ENCODE data around the gene MAPKAPK3. TPM values are rescaled to one million over a fixed set of nuclear protein-coding genes. Genes with fewer than 3 reads are reported as not detected.

The MAPKAPK3 gene
- total RNA-seq, result 430 TPM
- long read RNA-seq, transcript MAPKAPK3-208 (11 exons, 2,563 nt), result minor isoform, 555 of 2,109 reads
- long read RNA-seq, transcript MAPKAPK3-201 (11 exons, 2,500 nt), result major isoform, 944 of 2,109 reads
- long read RNA-seq, partial matches to known transcripts, result 532 of 2,109 reads
- long read RNA-seq, other reads (novel, unspliced or antisense), result 75 of 2,109 reads

GRCh38 chr3:50617096-50617791 is at the start of gene MAPKAPK3:
TSS of gene MAPKAPK3 (plus strand) at chr3:50617151. CDS start at chr3:50617566, 415 bp downstream.
- DNase-seq (peak; percentile 76), ATAC-seq (ENCODE audit: poor library complexity) (peak; percentile 21)
- intact Hi-C loops (cut with DNase I), result loop anchor here (2.0 to 5.0 kb wide), 3 partner anchors 36 to 770 kb away; partner anchors contain the start of gene MANF

GRCh38 chr3:50567386-50568167 is 49.4 kb upstream of the MAPKAPK3 start, which contains the start of gene C3orf18:
TSS of gene C3orf18 (minus strand) at chr3:50567747. CDS start at chr3:50565699, 2,048 bp downstream.
- ATAC-seq (ENCODE audit: poor library complexity), result peak; percentile 83
- DNase-seq, result peak; percentile 97
- intact Hi-C loops (cut with DNase I), result no loop called here

- intact Hi-C loops (cut with DNase I), result no loop called here
- peak; percentile 98 for DNase-seq
- ATAC-seq (ENCODE audit: poor library complexity), result peak; percentile 89
Measured at GRCh38 chr3:50568947-50569749, 47.8 kb upstream of the MAPKAPK3 start, which contains the start of gene HEMK1. TSS of gene HEMK1 (plus strand) at chr3:50569522. CDS start at chr3:50571105, 1,583 bp downstream.

- DNase-seq (no peak), ATAC-seq (ENCODE audit: poor library complexity) (no peak)
- intact Hi-C loops (cut with DNase I), result loop anchor here (1.0 kb wide), 1 partner anchor 43 kb away; no protein-coding TSS in a partner anchor
Measured at GRCh38 chr3:50570508-50571279, 46.3 kb upstream of the MAPKAPK3 start.

- intact Hi-C loops (cut with DNase I), result no loop called here
- ATAC-seq (ENCODE audit: poor library complexity) (no peak), DNase-seq (no peak)
Measured at GRCh38 chr3:50571486-50571885, 45.5 kb upstream of the MAPKAPK3 start.

- DNase-seq, result peak; percentile 87
- peak; percentile 38 for ATAC-seq (ENCODE audit: poor library complexity)
- intact Hi-C loops (cut with DNase I), result no loop called here
Measured at GRCh38 chr3:50572158-50572557, 44.8 kb upstream of the MAPKAPK3 start.

GRCh38 chr3:50572801-50573371 is 44.1 kb upstream of the MAPKAPK3 start:
- DNase-seq (no peak), ATAC-seq (ENCODE audit: poor library complexity) (no peak)
- intact Hi-C loops (cut with DNase I), result no loop called here

- intact Hi-C loops (cut with DNase I), result no loop called here
- DNase-seq (no peak), ATAC-seq (ENCODE audit: poor library complexity) (no peak)
Measured at GRCh38 chr3:50573566-50574443, 43.1 kb upstream of the MAPKAPK3 start.

GRCh38 chr3:50574444-50574831 is 42.5 kb upstream of the MAPKAPK3 start:
- no peak for DNase-seq
- ATAC-seq (ENCODE audit: poor library complexity), result no peak
- intact Hi-C loops (cut with DNase I), result no loop called here

- intact Hi-C loops (cut with DNase I), result no loop called here
- DNase-seq, result no peak
- no peak for ATAC-seq (ENCODE audit: poor library complexity)
Measured at GRCh38 chr3:50575372-50575771, 41.6 kb upstream of the MAPKAPK3 start.

GRCh38 chr3:50577348-50577747 is 39.6 kb upstream of the MAPKAPK3 start:
- DNase-seq, result no peak
- no peak for ATAC-seq (ENCODE audit: poor library complexity)
- intact Hi-C loops (cut with DNase I), result no loop called here

- DNase-seq (no peak), ATAC-seq (ENCODE audit: poor library complexity) (no peak)
- intact Hi-C loops (cut with DNase I), result no loop called here
Measured at GRCh38 chr3:50580683-50581458, 36.1 kb upstream of the MAPKAPK3 start.

GRCh38 chr3:50581459-50581842 is 35.5 kb upstream of the MAPKAPK3 start:
- DNase-seq (peak; percentile 67), ATAC-seq (ENCODE audit: poor library complexity) (peak; percentile 47)
- intact Hi-C loops (cut with DNase I), result no loop called here

GRCh38 chr3:50582083-50582482 is 34.9 kb upstream of the MAPKAPK3 start:
- intact Hi-C loops (cut with DNase I), result no loop called here
- DNase-seq (no peak), ATAC-seq (ENCODE audit: poor library complexity) (peak; percentile 28)

- intact Hi-C loops (cut with DNase I), result no loop called here
- ATAC-seq (ENCODE audit: poor library complexity) (peak; percentile 82), DNase-seq (peak; percentile 95)
Measured at GRCh38 chr3:50583897-50584296, 33.1 kb upstream of the MAPKAPK3 start.

GRCh38 chr3:50584391-50584790 is 32.6 kb upstream of the MAPKAPK3 start:
- intact Hi-C loops (cut with DNase I), result no loop called here
- ATAC-seq (ENCODE audit: poor library complexity), result peak; percentile 0
- no peak for DNase-seq
